Measurements from ENCODE around the gene ELF4. TPM values are rescaled to one million over a fixed set of nuclear protein-coding genes. Genes with fewer than 3 reads are reported as not detected.
A peak's percentile ranks its signal among the peaks of the same experiment; 100 is the strongest.

The ELF4 gene
- total RNA-seq, 1 experiment from 2014 or later = 58.7 TPM

- DNase-seq (ENCODE audit: low read depth) = no peak
These were observed 62.9 kb downstream of the ELF4 start for GRCh38 chrX:130047416-130047815.

GRCh38 chrX:130039847-130040246, 70.5 kb downstream of the ELF4 start:
- no peak for DNase-seq (ENCODE audit: low read depth)

GRCh38 chrX:130034178-130034577, 76.1 kb downstream of the ELF4 start:
- DNase-seq (ENCODE audit: low read depth) = no peak

- DNase-seq (ENCODE audit: low read depth) = no peak
These were observed 77.7 kb downstream of the ELF4 start for GRCh38 chrX:130032552-130032951.

- DNase-seq (ENCODE audit: low read depth) = no peak
These were observed 79.5 kb downstream of the ELF4 start for GRCh38 chrX:130030826-130031225.

- peak; percentile 20 for DNase-seq (ENCODE audit: low read depth)
These were observed 82.1 kb downstream of the ELF4 start for GRCh38 chrX:130028196-130028595.

- no peak for DNase-seq (ENCODE audit: low read depth)
These were observed 82.7 kb downstream of the ELF4 start for GRCh38 chrX:130027569-130027968.

- DNase-seq (ENCODE audit: low read depth) = no peak
These were observed 85.0 kb downstream of the ELF4 start for GRCh38 chrX:130025256-130025655.

GRCh38 chrX:130024127-130024526, 86.2 kb downstream of the ELF4 start:
- peak; percentile 23 for DNase-seq (ENCODE audit: low read depth)

GRCh38 chrX:130020661-130021324, 89.5 kb downstream of the ELF4 start:
- no peak for DNase-seq (ENCODE audit: low read depth)

GRCh38 chrX:130018143-130018542, 92.2 kb downstream of the ELF4 start:
- no peak for DNase-seq (ENCODE audit: low read depth)

GRCh38 chrX:130015181-130015580, 95.1 kb downstream of the ELF4 start:
- DNase-seq (ENCODE audit: low read depth) = no peak

Other genes with a start within 250 kb of the ELF4 start
- gene UTP14A, start 204.3 kb downstream of the ELF4 start, total RNA-seq (2014; rRNA removed; shearing (Covaris generic)) = 16.9 and 37.5 TPM in 2 replicates
- gene BCORL1, start 127.9 kb downstream of the ELF4 start, total RNA-seq (2014; rRNA removed; shearing (Covaris generic)) = 1.7 and 4.0 TPM in 2 replicates
- gene AIFM1, start 55.3 kb upstream of the ELF4 start, total RNA-seq (2014; rRNA removed; shearing (Covaris generic)) = 39.0 and 69.2 TPM in 2 replicates
- gene RAB33A, start 61.5 kb upstream of the ELF4 start, total RNA-seq (2014; rRNA removed; shearing (Covaris generic)) = 0.42 and 1.1 TPM in 2 replicates
- gene ZNF280C, start 158.4 kb upstream of the ELF4 start, total RNA-seq (2014; rRNA removed; shearing (Covaris generic)) = 8.4 and 10.8 TPM in 2 replicates
- 33.1 and 34.2 TPM in 2 replicates for gene SLC25A14, start 229.4 kb upstream of the ELF4 start, total RNA-seq (2014; rRNA removed; shearing (Covaris generic))

Measured in M059J (cell line).